ENCODE data around the gene ST8SIA4.

Gene ST8SIA4

DNA sequence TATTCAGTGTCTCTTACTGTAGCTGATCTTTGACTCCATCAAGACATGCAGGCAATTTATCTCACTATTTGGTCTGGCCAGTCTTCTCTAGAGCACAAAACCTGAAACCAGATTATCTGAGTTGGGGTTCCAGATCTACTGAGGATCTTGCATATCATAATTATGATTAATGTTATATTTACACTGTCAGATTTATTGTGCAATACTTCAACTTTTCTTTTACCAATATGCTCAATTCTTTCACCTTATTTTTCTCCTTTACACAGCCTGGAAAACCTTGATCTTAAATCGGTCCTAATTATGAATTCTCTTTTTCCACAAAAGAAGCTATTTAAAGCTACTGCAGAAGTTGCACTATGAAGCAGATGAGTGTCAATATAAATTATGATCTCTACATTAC lies 140.1 kb downstream of the ST8SIA4 start:
- TF ChIP-seq GATA2 (IDR thresholded peaks at IDR 0.05; ENCODE audit: low read depth, low read length), result no peak
- no peak for TF ChIP-seq GATA3 (IDR thresholded peaks at IDR 0.05; ENCODE audit: low read depth, low read length)

DNA sequence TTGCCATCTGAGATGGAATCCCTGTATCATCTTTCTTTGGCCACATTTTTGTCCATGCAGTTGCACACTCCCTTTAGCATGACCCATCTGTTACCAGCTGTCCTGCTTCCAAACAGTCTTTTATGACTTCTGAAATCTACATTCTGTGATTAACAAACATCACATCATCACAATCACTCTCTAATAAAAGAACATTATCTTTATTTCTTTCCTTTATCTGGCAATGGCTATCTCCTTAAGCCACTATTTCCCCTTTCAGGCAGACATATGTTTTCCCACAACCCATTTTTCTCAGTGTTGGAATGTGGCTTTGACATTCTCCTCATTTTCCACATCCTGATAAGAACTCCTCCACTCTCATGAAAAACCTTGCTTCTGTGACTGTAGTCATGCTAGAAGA lies 141.0 kb downstream of the ST8SIA4 start:
- TF ChIP-seq GATA3 (IDR thresholded peaks at IDR 0.05; ENCODE audit: low read depth, low read length), result no peak
- TF ChIP-seq GATA2 (IDR thresholded peaks at IDR 0.05; ENCODE audit: low read depth, low read length), result no peak

DNA sequence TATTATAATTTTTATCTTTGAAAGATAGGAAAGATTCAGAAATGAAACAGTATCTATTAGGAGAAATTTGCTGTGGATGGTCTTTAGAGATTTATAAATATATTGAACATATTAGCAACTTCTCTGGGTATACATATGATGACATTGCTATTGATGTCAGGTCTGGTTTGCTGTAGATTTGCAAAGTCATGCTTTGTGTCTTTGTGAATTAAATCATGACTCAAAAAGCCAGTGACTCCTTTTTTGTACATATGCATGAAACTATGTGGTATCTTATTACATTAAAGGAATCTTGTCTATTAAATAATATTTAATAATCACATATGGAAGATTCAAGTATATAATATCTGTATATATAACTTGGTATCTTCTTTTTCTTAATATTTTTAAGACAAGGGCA lies 141.9 kb downstream of the ST8SIA4 start:
- TF ChIP-seq GATA3 (IDR thresholded peaks at IDR 0.05; ENCODE audit: low read depth, low read length) (no peak), GATA2 (IDR thresholded peaks at IDR 0.05; ENCODE audit: low read depth, low read length) (no peak)

DNA sequence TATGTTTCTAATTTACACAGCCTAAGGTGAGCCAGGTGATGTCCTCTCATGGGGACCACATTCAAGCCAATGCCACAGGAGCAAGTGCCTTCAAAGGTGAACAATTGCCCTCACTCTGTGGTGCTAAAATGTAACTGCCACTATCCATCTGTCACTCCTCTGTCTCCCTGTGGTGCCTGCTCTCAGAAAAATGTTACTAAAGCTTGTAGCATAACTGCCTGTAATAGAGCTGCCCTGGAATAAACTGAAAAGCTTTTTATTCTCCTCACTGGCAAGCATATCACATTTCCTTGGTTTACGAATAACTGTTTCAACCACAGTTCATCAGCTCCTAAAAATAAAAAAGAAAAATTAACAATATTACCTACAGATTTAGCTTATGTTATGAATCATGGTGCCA lies 142.4 kb downstream of the ST8SIA4 start:
- TF ChIP-seq GATA3 (IDR thresholded peaks at IDR 0.05; ENCODE audit: low read depth, low read length), result no peak
- no peak for TF ChIP-seq GATA2 (IDR thresholded peaks at IDR 0.05; ENCODE audit: low read depth, low read length)

DNA sequence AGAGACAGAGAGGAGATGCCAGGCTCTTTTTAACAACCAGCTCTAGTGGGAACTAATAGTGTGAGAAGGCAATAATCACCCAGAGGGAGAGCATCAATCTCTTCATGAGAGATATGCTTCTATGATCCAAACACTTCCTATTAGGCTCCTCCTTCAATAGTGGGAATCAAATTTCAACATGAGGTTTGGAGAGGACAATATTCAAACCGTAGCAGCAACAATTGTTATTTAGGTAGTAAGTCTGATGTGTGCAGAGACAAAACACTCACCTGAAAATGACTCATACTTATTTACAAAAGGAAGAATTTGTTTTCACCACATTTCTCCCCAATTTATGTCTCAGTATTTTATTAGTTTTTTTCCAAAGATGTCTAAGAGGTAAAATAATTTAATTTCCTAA lies 144.3 kb downstream of the ST8SIA4 start:
- TF ChIP-seq GATA2 (IDR thresholded peaks at IDR 0.05; ENCODE audit: low read depth, low read length), result no peak
- no peak for TF ChIP-seq GATA3 (IDR thresholded peaks at IDR 0.05; ENCODE audit: low read depth, low read length)

DNA sequence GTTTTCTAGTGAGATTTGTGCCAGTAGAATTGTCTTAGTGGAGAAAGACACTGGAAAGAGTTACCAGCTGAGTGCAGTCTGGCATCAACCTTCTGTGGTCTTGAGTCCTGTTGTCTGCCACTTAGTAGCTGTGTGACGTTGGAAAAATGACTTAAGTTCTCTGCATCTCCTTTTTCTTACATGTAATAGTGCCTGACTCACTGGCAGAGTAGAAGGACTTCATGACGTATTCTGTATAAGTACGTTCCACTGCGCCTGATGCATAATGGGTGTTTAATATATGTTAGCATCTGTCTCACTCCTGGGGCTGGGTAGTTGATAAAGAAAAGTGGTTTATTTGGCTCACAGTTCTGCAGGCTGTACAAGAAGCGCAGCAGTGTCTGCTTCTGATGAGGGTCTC lies 144.8 kb downstream of the ST8SIA4 start:
- TF ChIP-seq GATA2 (IDR thresholded peaks at IDR 0.05; ENCODE audit: low read depth, low read length) (no peak), GATA3 (IDR thresholded peaks at IDR 0.05; ENCODE audit: low read depth, low read length) (no peak)

DNA sequence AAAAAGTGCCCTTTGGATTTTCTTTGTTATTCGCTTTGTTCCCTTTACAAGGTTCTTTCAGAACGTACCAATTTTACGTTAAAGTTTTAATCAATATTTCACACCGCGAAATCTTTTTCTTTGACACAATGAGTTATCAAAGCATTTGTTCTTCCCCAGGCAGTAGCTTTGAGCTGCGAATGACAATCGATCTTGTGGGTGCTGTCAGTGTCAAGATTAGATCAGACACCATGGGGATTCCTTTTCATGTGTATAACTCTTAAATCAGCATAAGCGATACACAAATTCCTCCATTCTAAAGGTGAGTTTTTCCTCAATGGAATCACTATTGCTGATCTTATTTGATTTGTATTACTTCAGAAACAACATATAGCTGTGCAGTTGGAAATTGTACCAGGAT lies 145.5 kb downstream of the ST8SIA4 start:
- no peak for TF ChIP-seq GATA2 (IDR thresholded peaks at IDR 0.05; ENCODE audit: low read depth, low read length)
- TF ChIP-seq GATA3 (IDR thresholded peaks at IDR 0.05; ENCODE audit: low read depth, low read length), result no peak
